Transverse colon (tissue), 4 donors: ENCODE results near the gene STK31.

ENCODE experiments used
- CTCF ChIP-seq, 5 experiments: fragments of 200-600 bp in 3 of 5; fragments of 450-650 bp in 2 of 5; sonication (generic) in 3 of 5; IDR thresholded peaks; 1 replicate in 2 of 5; 2 replicates in 3 of 5; pipeline ENCODE4 v1.5.1; 2016 to 2017; ENCODE audit warnings: antibody characterized with exemption in 5 of 5, inconsistent platforms in 3 of 5, mild to moderate bottlenecking in 2 of 5, moderate library complexity in 1 of 5
- EP300 ChIP-seq: sonication (generic); formaldehyde crosslinking; IDR thresholded peaks from one replicate; pipeline ENCODE4 v1.6.1; 2017; ENCODE audit warnings: antibody characterized with exemption, low read depth
- POLR2A ChIP-seq: fragments of 450-650 bp; IDR thresholded peaks from one replicate; pipeline ENCODE4 v1.6.1; 2016; ENCODE audit warnings: antibody characterized with exemption, mild to moderate bottlenecking, moderate library complexity
- POLR2AphosphoS5 ChIP-seq, 3 donors: sonication (generic); formaldehyde crosslinking; IDR thresholded peaks; one replicate each; pipeline ENCODE4 v1.6.1; 2016; ENCODE audit warnings: antibody characterized with exemption in 3 of 3

- TF ChIP-seq CTCF (IDR thresholded peaks at IDR 0.05) (no peak), EP300 (no peak), POLR2A (no peak), POLR2AphosphoS5 (IDR thresholded peaks at IDR 0.05) (no peak)
Observed at GRCh38 chr7:23721456-23721855, 11.4 kb downstream of the STK31 start.
